Ovary (tissue), 9 donors: ENCODE results near the gene RPS10. TPM values are rescaled to one million over a fixed set of nuclear protein-coding genes. Genes with fewer than 3 reads are reported as not detected.
"Not testable (repeated sequence)": the region's sequence is repeated elsewhere in the genome, so short reads cannot be mapped to it uniquely, and the experiment has no call there.

Source experiments
- DNase-seq, 5 donors: peaks; one replicate each; pipeline ENCODE4 v3.0.0-alpha.2; 2019 to 2020
- H3K27ac ChIP-seq, 2 donors: fragments of 200-600 bp; one replicate each; pipeline versions ENCODE4 v1.5.1 to v1.8.0; 2019 to 2022
- H3K27me3 ChIP-seq: fragments of 200-600 bp; one replicate; pipeline ENCODE4 v1.8.0; 2022
- H3K36me3 ChIP-seq: fragments of 200-600 bp; sonication (generic); one replicate; pipeline ENCODE4 v1.5.1; 2019
- H3K4me1 ChIP-seq: one replicate; pipeline ENCODE4 v1.8.1; 2013; ENCODE audit warnings: mild to moderate bottlenecking, moderate library complexity; ENCODE audit not compliant: insufficient read depth
- H3K4me3 ChIP-seq: fragments of 200-600 bp; sonication (generic); one replicate; pipeline ENCODE4 v1.5.1; 2017
- H3K9me3 ChIP-seq, 2 donors: fragments of 200-600 bp in 1 of 2; sonication (generic) in 1 of 2; one replicate each; pipeline versions ENCODE4 v1.5.1 to v1.8.1; 2013 to 2019; ENCODE audit warnings: mild to moderate bottlenecking in 1 of 2, moderate library complexity in 1 of 2
- CTCF ChIP-seq, 3 donors: fragments of 450-650 bp in 2 of 3; fragments of 200-600 bp in 1 of 3; IDR thresholded peaks; one replicate each; pipeline versions ENCODE4 v1.5.1 to v1.8.0; 2016 to 2022; ENCODE audit warnings: antibody characterized with exemption in 3 of 3, mild to moderate bottlenecking in 1 of 3
- EP300 ChIP-seq: sonication (generic); formaldehyde crosslinking; IDR thresholded peaks from one replicate; pipeline ENCODE4 v1.6.1; 2017; ENCODE audit warnings: antibody characterized with exemption
- POLR2A ChIP-seq: fragments of 450-650 bp; IDR thresholded peaks from one replicate; pipeline ENCODE4 v1.6.1; 2017; ENCODE audit warnings: antibody characterized with exemption, mild to moderate bottlenecking, moderate library complexity
- WGBS, 3 donors: extraction: QIAGEN DNeasy Blood & Tissue Kit in 1 of 3; methylation state at CpG; one replicate each; pipeline versions ENCODE4 v1.1.5 to v1.1.7; 2013 to 2017; 5-methylcytosine and 5-hydroxymethylcytosine counted together
- intact Hi-C, 4 donors: fragments of 100-400 bp; cut with DNase I; formaldehyde crosslinking; loops; one replicate each; pipeline versions ENCODE4 v1.11.0 to v1.15.1; 2022 to 2023
- polyA plus RNA-seq, 2 donors: library from polyadenylated mRNA; stranded (reverse); fragments of 200-250 nt in 1 of 2; fragments of 350-450 nt in 1 of 2; fragmentation: Illumina TruSeq in 1 of 2; extraction: RNeasy Lipid Tissue Mini Kit (QIAGEN cat#74804) in 1 of 2; gene quantifications; one replicate each; pipeline ENCODE4 v1.2.3, GENCODE V29; 2013 to 2014
- total RNA-seq, 7 donors: library from RNA; depleted of rRNA in 2 of 7; stranded (reverse); fragments of >200 nt in 2 of 7; fragmentation: NEBNext Ultra II Directional in 3 of 7; extraction: Animal tissue kit (Norgen Biotek cat#: 25700) in 3 of 7; gene quantifications; one replicate each; pipeline versions ENCODE4 v1.1.0 to v1.2.4, GENCODE V29; 2016 to 2023
- donor health status: DM: no; HTN: no; CAD: no; lungs with moderate emphysema.
- donor health status: DM: no; HTN: no; CAD: no.
- donor health status: Bipolar disorder and iron deficiency.
- donor health status: DM: yes; HTN: yes; CAD: no.
- donor health status: DM: no; HTN: no; CAD: no.
- donor health status: DM: yes; HTN: yes; CAD: no.

Gene RPS10
- total and polyA plus RNA-seq, 9 donors = 1,945 to 10,077 (median 2,497) TPM

- TF ChIP-seq EP300 = no peak
- TF ChIP-seq CTCF (IDR thresholded peaks at IDR 0.05) = no peak
- TF ChIP-seq POLR2A = no peak
- Histone ChIP-seq H3K4me3 (no peak overlapping the region), H3K4me1 (peaks cover 6% of the 10 kb centered on the region), H3K27me3 (no peaks in the 10 kb centered on the region), H3K9me3 (no peaks in the 10 kb centered on the region), H3K36me3 (no peaks in the 10 kb centered on the region), H3K27ac (no peak overlapping the region)
- intact Hi-C loops = loop anchor here in 1 of 4 donors (5.0 kb wide), 1 partner anchor 215 kb away; no protein-coding TSS in a partner anchor
- no peak for DNase-seq
- WGBS, 3 donors = 90 to 92% (median 92%) methylated on average over 5 of the region's 5 CpGs
Observed at GRCh38 chr6:34412643-34413214, 13.1 kb downstream of the RPS10 start.

- Histone ChIP-seq H3K9me3 (no peaks in the 10 kb centered on the region), H3K27me3 (no peaks in the 10 kb centered on the region), H3K27ac (no peak overlapping the region), H3K4me1 (peaks cover 6% of the 10 kb centered on the region), H3K36me3 (no peaks in the 10 kb centered on the region), H3K4me3 (no peak overlapping the region)
- WGBS, 3 donors = 84 to 91% (median 89%) methylated on average over 5 of the region's 5 CpGs
- DNase-seq = no peak
- TF ChIP-seq EP300 = no peak
- TF ChIP-seq CTCF (IDR thresholded peaks at IDR 0.05) = no peak
- no peak for TF ChIP-seq POLR2A
- intact Hi-C loops = loop anchor here in 1 of 4 donors (5.0 kb wide), 1 partner anchor 215 kb away; no protein-coding TSS in a partner anchor
Observed at GRCh38 chr6:34412016-34412415, 13.9 kb downstream of the RPS10 start.

GRCh38 chr6:34407915-34408314, 18.0 kb downstream of the RPS10 start:
- 97 to 100% (median 100%) methylated on average over 1 of the region's 1 CpG for WGBS, 3 donors
- H3K36me3 ChIP-seq, H3K27me3 ChIP-seq, H3K4me1 ChIP-seq, H3K9me3 ChIP-seq, H3K4me3 ChIP-seq, DNase-seq, H3K27ac ChIP-seq: not testable (repeated sequence)
- intact Hi-C loops = loop anchor here in 1 of 4 donors (5.0 kb wide), 1 partner anchor 161 kb away; the partner anchor contains the start of gene SMIM29

- Histone ChIP-seq H3K4me1 (peaks cover 2% of the 10 kb centered on the region), H3K36me3 (no peaks in the 10 kb centered on the region), H3K9me3 (no peaks in the 10 kb centered on the region), H3K27me3 (no peaks in the 10 kb centered on the region), H3K27ac (no peak overlapping the region), H3K4me3 (no peak overlapping the region)
- DNase-seq = no peak
- 95 to 99% (median 96%) methylated on average over 6 of the region's 6 CpGs for WGBS, 3 donors
- no peak for TF ChIP-seq CTCF (IDR thresholded peaks at IDR 0.05)
- no peak for TF ChIP-seq POLR2A
- intact Hi-C loops = no loop called here
Observed at GRCh38 chr6:34396518-34396917, 29.4 kb downstream of the RPS10 start.

- Histone ChIP-seq H3K36me3 (no peaks in the 10 kb centered on the region), H3K27me3 (no peaks in the 10 kb centered on the region), H3K4me1 (peaks cover 3% of the 10 kb centered on the region), H3K27ac (no peak overlapping the region), H3K9me3 (no peaks in the 10 kb centered on the region), H3K4me3 (no peak overlapping the region)
- DNase-seq = no peak
- intact Hi-C loops = loop anchor here in 3 of 4 donors (2.0 to 5.0 kb wide), 2 partner anchors 145 to 147 kb away; partner anchors contain the start of gene SMIM29 (in 3 of the 3)
- TF ChIP-seq POLR2A (no peak), EP300 (no peak), CTCF (IDR thresholded peaks at IDR 0.05) (no peak)
- WGBS, 3 donors = 81 to 92% (median 90%) methylated on average over 3 of the region's 3 CpGs
Observed at GRCh38 chr6:34393966-34394305, 31.9 kb downstream of the RPS10 start.
